IMR-90 (cell line): ENCODE data around the gene MAGI2. TPM values are rescaled to one million over a fixed set of nuclear protein-coding genes. Genes with fewer than 3 reads are reported as not detected.

Experiments used
- ATAC-seq: fragments of 200-7000 bp; cut with Tn5 transposase; 2 replicates; pipeline ENCODE4 v1.9.1; 2020; ENCODE audit warnings: low read depth, mild to moderate bottlenecking, moderate library complexity
- BruUV-seq: library from RNA; stranded (reverse); fragments of 400-500 nt; replicated peaks from 2 replicates; lab custom pipeline; 2021; lab: Mats Ljungman, UMichigan
- CTCF ChIA-PET: fragments of 300-600 bp; formaldehyde crosslinking; extraction: SDS; loops from one replicate; lab custom pipeline; 2021; ENCODE audit warnings: antibody characterized with exemption; lab: Yijun Ruan, JAX
- POLR2A ChIA-PET: fragments of 300-600 bp; sonication (Branson Sonifier 250); formaldehyde crosslinking; loops from one replicate; lab custom pipeline; 2022; ENCODE audit warnings: antibody characterized with exemption; ENCODE audit not compliant: unreplicated experiment; lab: Charles Lee
- DNase-seq: peaks from one replicate; pipeline ENCODE4 v3.0.0; 2013
- H2AFZ ChIP-seq: replicated peaks from 2 replicates; pipeline ENCODE3; 2013; ENCODE audit warnings: low read length, mild to moderate bottlenecking; ENCODE audit not compliant: poor library complexity
- H2AK5ac ChIP-seq: 2 replicates; pipeline ENCODE4 v1.6.1; 2013; ENCODE audit warnings: low read depth, low read length, inconsistent platforms
- H2AK9ac ChIP-seq: replicated peaks from 2 replicates; pipeline ENCODE3; 2013; ENCODE audit warnings: mild to moderate bottlenecking, low read depth, low read length, moderate library complexity; ENCODE audit not compliant: poor library complexity
- H2BK120ac ChIP-seq: 2 replicates; pipeline ENCODE4 v1.6.1; 2013; ENCODE audit warnings: low read depth, low read length, inconsistent platforms
- H2BK15ac ChIP-seq: 3 replicates; pipeline ENCODE4 v1.6.1; 2013; ENCODE audit warnings: low read depth, low read length, inconsistent platforms
- H2BK20ac ChIP-seq: 2 replicates; pipeline ENCODE4 v1.6.1; 2013; ENCODE audit warnings: low read depth, mild to moderate bottlenecking, inconsistent platforms, low read length, moderate library complexity
- H2BK5ac ChIP-seq: 2 replicates; pipeline ENCODE4 v1.6.1; 2013; ENCODE audit warnings: mild to moderate bottlenecking, low read depth, low read length, inconsistent platforms; ENCODE audit not compliant: poor library complexity, severe bottlenecking
- H3K14ac ChIP-seq: replicated peaks from 2 replicates; pipeline ENCODE4 v1.6.1; 2013; ENCODE audit warnings: low read depth, low read length, inconsistent platforms
- H3K18ac ChIP-seq: 2 replicates; pipeline ENCODE4 v1.6.1; 2013; ENCODE audit warnings: low read depth, low read length, control low read depth
- H3K23ac ChIP-seq: 2 replicates; pipeline ENCODE4 v1.6.1; 2013; ENCODE audit warnings: low read depth, low read length, inconsistent platforms
- H3K27ac ChIP-seq: 2 replicates; pipeline ENCODE4 v1.5.1; 2013; ENCODE audit warnings: mild to moderate bottlenecking, control low read depth, low read length; ENCODE audit not compliant: insufficient read depth
- H3K27me3 ChIP-seq: 2 replicates; pipeline ENCODE4 v1.6.1; 2013; ENCODE audit warnings: low read length; ENCODE audit not compliant: control insufficient read depth, insufficient read depth
- H3K36me3 ChIP-seq: 2 replicates; pipeline ENCODE4 v1.6.1; 2013; ENCODE audit warnings: low read length, mixed read lengths; ENCODE audit not compliant: control insufficient read depth, insufficient read depth
- H3K4ac ChIP-seq: 2 replicates; pipeline ENCODE4 v1.6.1; 2013; ENCODE audit warnings: low read depth, low read length, inconsistent platforms
- H3K4me1 ChIP-seq: 2 replicates; pipeline ENCODE4 v1.6.1; 2013; ENCODE audit warnings: low read length, mixed read lengths; ENCODE audit not compliant: control insufficient read depth, insufficient read depth
- H3K4me2 ChIP-seq: 2 replicates; pipeline ENCODE4 v1.6.1; 2013; ENCODE audit warnings: low read depth, mild to moderate bottlenecking, control low read depth, low read length, moderate library complexity
- H3K4me3 ChIP-seq: 2 replicates; pipeline ENCODE4 v1.5.1; 2013; ENCODE audit warnings: low read depth, mild to moderate bottlenecking, control low read depth, low read length, moderate library complexity; ENCODE audit not compliant: insufficient read depth
- H3K56ac ChIP-seq: 2 replicates; pipeline ENCODE4 v1.6.1; 2013; ENCODE audit warnings: low read length, inconsistent platforms; ENCODE audit not compliant: insufficient read depth; ENCODE audit errors: extremely low read depth
- H3K79me1 ChIP-seq, 2 experiments: 2 replicates each; pipeline ENCODE4 v1.6.1; 2013; ENCODE audit warnings: low read length in 2 of 2, inconsistent platforms in 1 of 2, low read depth in 1 of 2
- H3K9ac ChIP-seq: 2 replicates; pipeline ENCODE4 v1.6.1; 2013; ENCODE audit warnings: low read depth, low read length, control low read depth
- H3K9me1 ChIP-seq: 2 replicates; pipeline ENCODE4 v1.6.1; 2013; ENCODE audit warnings: low read length, inconsistent platforms; ENCODE audit not compliant: insufficient read depth
- H3K9me3 ChIP-seq: 2 replicates; pipeline ENCODE4 v1.6.1; 2013; ENCODE audit warnings: low read length; ENCODE audit not compliant: control insufficient read depth, insufficient read depth
- H4K20me1 ChIP-seq: 2 replicates; pipeline ENCODE4 v1.6.1; 2013; ENCODE audit warnings: low read length, inconsistent platforms; ENCODE audit not compliant: insufficient read depth
- H4K5ac ChIP-seq: 2 replicates; pipeline ENCODE4 v1.6.1; 2013; ENCODE audit warnings: mild to moderate bottlenecking, low read depth, low read length, control low read depth
- H4K8ac ChIP-seq, 2 experiments: 2 replicates each; pipeline ENCODE4 v1.6.1; 2013; ENCODE audit warnings: low read depth in 2 of 2, low read length in 2 of 2, control low read depth in 1 of 2, inconsistent platforms in 1 of 2
- H4K91ac ChIP-seq: 2 replicates; pipeline ENCODE4 v1.6.1; 2013; ENCODE audit warnings: low read depth, low read length, inconsistent platforms; ENCODE audit not compliant: insufficient read depth
- RCOR1 ChIP-seq: IDR thresholded peaks from 2 replicates; pipeline ENCODE4 v1.6.1; 2012; ENCODE audit warnings: mild to moderate bottlenecking, low read length, improper control_type of control experiment; ENCODE audit not compliant: insufficient replicate concordance
- WGBS, 2 experiments: methylation state at CpG; one replicate each; pipeline versions ENCODE4 v1.1.5 to v1.1.7; 2013; ENCODE audit warnings: missing lambda C conversion rate in 2 of 2; ENCODE audit not compliant: insufficient read length in 1 of 2; ENCODE audit errors: extremely low coverage in 2 of 2; 5-methylcytosine and 5-hydroxymethylcytosine counted together
- dilution Hi-C: fragments of 300-500 bp; cut with HindIII; formaldehyde crosslinking; loops from one replicate; pipeline ENCODE4 v1.14.3; 2018; ENCODE audit warnings: low sequenced_read_pairs; ENCODE audit not compliant: unreplicated experiment
- in situ Hi-C: fragments of 300-500 bp; cut with MboI; formaldehyde crosslinking; loops from 3 replicates; pipeline ENCODE4 v1.14.3; 2019; ENCODE audit warnings: low sequenced_read_pairs, inconsistent platforms, mixed read lengths
- intact Hi-C: fragments of 100-400 bp; cut with micrococcal nuclease; formaldehyde crosslinking; loops from 2 replicates; pipeline ENCODE4 v1.10.0; 2022
- polyA plus RNA-seq, 3 experiments: library from polyadenylated mRNA; depleted of rRNA; stranded (reverse); fragments of >200 nt; gene quantifications; 2 replicates each; pipeline ENCODE4 v1.2.3, GENCODE V29; 2012; ENCODE audit warnings: low replicate concordance in 1 of 3
- total RNA-seq: library from RNA; depleted of rRNA; stranded (reverse); fragments of >200 nt; gene quantifications from 2 replicates; pipeline ENCODE4 v1.2.3, GENCODE V29; 2012

MAGI2 gene
- total and polyA plus RNA-seq, 2 of the 4 experiments (the other 2 are of a cell fraction) = 2.5 to 17.9 TPM

- POLR2A ChIA-PET = no interaction called here
- Histone ChIP-seq H3K79me1 (peaks cover 3 to 11% of the 10 kb centered on the region in 2 experiments; a peak in 3 of 4 replicates), H3K4me2 (no peak overlapping the region), H4K5ac (no peak overlapping the region), H2BK20ac (no peak overlapping the region), H3K9ac (no peak overlapping the region), H2AK5ac (no peak overlapping the region), H3K27me3 (no peaks in the 10 kb centered on the region), H2BK15ac (no peak overlapping the region), H3K4me1 (peaks cover 4% of the 10 kb centered on the region), H4K91ac (no peak overlapping the region), H3K23ac (no peak overlapping the region), H2BK5ac (no peak overlapping the region), H3K9me3 (no peaks in the 10 kb centered on the region), H4K20me1 (peaks cover 11% of the 10 kb centered on the region; the same call in 1 of the 2 replicates), H3K27ac (no peak overlapping the region), H3K18ac (no peak overlapping the region), H2AK9ac (no peak overlapping the region), H3K14ac (no peak overlapping the region), H2AFZ (no peak overlapping the region), H4K8ac (no peak overlapping the region), H3K9me1 (no peaks in the 10 kb centered on the region), H3K36me3 (no peaks in the 10 kb centered on the region), H3K56ac (no peak overlapping the region), H2BK120ac (no peak overlapping the region), H3K4me3 (no peak overlapping the region), H3K4ac (no peak overlapping the region)
- no CpG with 5 or more reads among the region's 3 CpGs for WGBS, 2 experiments
- CTCF ChIA-PET = no interaction called here
- DNase-seq (no peak), ATAC-seq (no peak)
- dilution Hi-C loops (no loop called here), in situ Hi-C loops (no loop called here), intact Hi-C loops (no loop called here)
- TF ChIP-seq RCOR1 = no peak
- BruUV-seq = no TSS peak
These were observed 31.7 kb downstream of the MAGI2 start for GRCh38 chr7:79421751-79422150.
